ENCODE data around the gene NSUN3. TPM values are rescaled to one million over a fixed set of nuclear protein-coding genes. Genes with fewer than 3 reads are reported as not detected.

Gene NSUN3
- total RNA-seq, 1 experiment from 2014 or later: 14.4 TPM

GRCh38 chr3:94019659-94020058 lies 43.2 kb upstream of the NSUN3 start:
- in situ Hi-C loops (cut with HindIII; ENCODE audit: low pct_unique_long_range_greater_than_20kb, low sequenced_read_pairs): no loop called here
- Histone ChIP-seq H3K27me3 (ENCODE audit: control insufficient read depth, insufficient read depth, low read length) (no peaks in the 10 kb centered on the region), H3K4me3 (ENCODE audit: low read depth in 2 of 2, low read length in 2 of 2) (no peak overlapping the region), H3K27ac (ENCODE audit: low read length) (no peak overlapping the region), H3K4me1 (ENCODE audit: control insufficient read depth, insufficient read depth, low read length) (no peaks in the 10 kb centered on the region), H3K9me3 (ENCODE audit: control insufficient read depth, insufficient read depth, low read depth, low read length) (no peaks in the 10 kb centered on the region), H3K36me3 (ENCODE audit: control insufficient read depth, insufficient read depth, low read length) (no peaks in the 10 kb centered on the region)
- CTCF ChIA-PET: no interaction called here
- TF ChIP-seq CTCF (IDR thresholded peaks at IDR 0.05) (no peak), SIN3A (IDR thresholded peaks at IDR 0.05; ENCODE audit: borderline replicate concordance, insufficient read depth, low read depth, low read length) (no peak), TCF7L2 (IDR thresholded peaks at IDR 0.05; ENCODE audit: low read depth, low read length) (no peak), REST (IDR thresholded peaks at IDR 0.05; ENCODE audit: insufficient read depth in 1 of 2, low read depth in 2 of 2, low read length in 1 of 2) (no peak), POLR2AphosphoS5 (IDR thresholded peaks at IDR 0.05; ENCODE audit: low read depth, low read length) (no peak)
- no peak for ATAC-seq
- POLR2A ChIA-PET: no interaction called here
- intact Hi-C loops (cut with micrococcal nuclease; ENCODE audit: unreplicated experiment): no loop called here
- no TSS peak for BruUV-seq (replicated peaks)
- DNase-seq (ENCODE audit: low read depth, low spot score): no peak

GRCh38 chr3:94020293-94020692 lies 42.6 kb upstream of the NSUN3 start:
- DNase-seq (ENCODE audit: low read depth, low spot score) (no peak), ATAC-seq (no peak)
- POLR2A ChIA-PET: no interaction called here
- Histone ChIP-seq H3K27ac (ENCODE audit: low read length) (no peak overlapping the region), H3K27me3 (ENCODE audit: control insufficient read depth, insufficient read depth, low read length) (no peaks in the 10 kb centered on the region), H3K36me3 (ENCODE audit: control insufficient read depth, insufficient read depth, low read length) (no peaks in the 10 kb centered on the region), H3K4me3 (ENCODE audit: low read depth in 2 of 2, low read length in 2 of 2) (no peak overlapping the region), H3K9me3 (ENCODE audit: control insufficient read depth, insufficient read depth, low read depth, low read length) (no peaks in the 10 kb centered on the region), H3K4me1 (ENCODE audit: control insufficient read depth, insufficient read depth, low read length) (no peaks in the 10 kb centered on the region)
- intact Hi-C loops (cut with micrococcal nuclease; ENCODE audit: unreplicated experiment): no loop called here
- TF ChIP-seq REST (IDR thresholded peaks at IDR 0.05; ENCODE audit: insufficient read depth in 1 of 2, low read depth in 2 of 2, low read length in 1 of 2) (no peak), SIN3A (IDR thresholded peaks at IDR 0.05; ENCODE audit: borderline replicate concordance, insufficient read depth, low read depth, low read length) (no peak), CTCF (IDR thresholded peaks at IDR 0.05) (no peak), TCF7L2 (IDR thresholded peaks at IDR 0.05; ENCODE audit: low read depth, low read length) (no peak)
- in situ Hi-C loops (cut with HindIII; ENCODE audit: low pct_unique_long_range_greater_than_20kb, low sequenced_read_pairs): no loop called here
- CTCF ChIA-PET: no interaction called here
- no TSS peak for BruUV-seq (replicated peaks)
